WERI-Rb-1 (cell line): ENCODE measurements around the gene TIAL1.

ENCODE experiments used
- DNase-seq: peaks from one replicate; pipeline ENCODE4 v3.0.0-alpha.2; 2020
- H3K27ac ChIP-seq: fragments of 250-450 bp; sonication (Bioruptor Pico); 2 replicates; pipeline ENCODE4 v1.5.1; 2020; ENCODE audit warnings: mild to moderate bottlenecking, moderate library complexity
- H3K27me3 ChIP-seq: fragments of 250-450 bp; sonication (Bioruptor Pico); 2 replicates; pipeline ENCODE4 v1.5.1; 2021; ENCODE audit warnings: mild to moderate bottlenecking, low read depth, moderate library complexity; ENCODE audit not compliant: insufficient read depth, severe bottlenecking
- H3K36me3 ChIP-seq: fragments of 250-450 bp; sonication (Bioruptor Pico); 2 replicates; pipeline ENCODE4 v1.5.1; 2020; ENCODE audit warnings: mild to moderate bottlenecking, moderate library complexity
- H3K4me3 ChIP-seq: 2 replicates; pipeline ENCODE4 v1.5.1; 2011; ENCODE audit warnings: low read depth, mild to moderate bottlenecking, control low read depth, low read length
- H3K9me3 ChIP-seq: fragments of 250-450 bp; sonication (Bioruptor Pico); 2 replicates; pipeline ENCODE4 v1.5.1; 2021; ENCODE audit warnings: mild to moderate bottlenecking, moderate library complexity; ENCODE audit not compliant: severe bottlenecking
- TF ChIP-seq, protein P1 (sequence below): IDR thresholded peaks from 2 replicates; pipeline ENCODE4 v1.5.1; 2011; ENCODE audit warnings: low read depth, mild to moderate bottlenecking, control low read depth, inconsistent platforms, low read length

The TIAL1 gene

GRCh38 chr10:119640875-119641526, 44.2 kb upstream of the TIAL1 start:
- TF ChIP-seq, protein P1, sequence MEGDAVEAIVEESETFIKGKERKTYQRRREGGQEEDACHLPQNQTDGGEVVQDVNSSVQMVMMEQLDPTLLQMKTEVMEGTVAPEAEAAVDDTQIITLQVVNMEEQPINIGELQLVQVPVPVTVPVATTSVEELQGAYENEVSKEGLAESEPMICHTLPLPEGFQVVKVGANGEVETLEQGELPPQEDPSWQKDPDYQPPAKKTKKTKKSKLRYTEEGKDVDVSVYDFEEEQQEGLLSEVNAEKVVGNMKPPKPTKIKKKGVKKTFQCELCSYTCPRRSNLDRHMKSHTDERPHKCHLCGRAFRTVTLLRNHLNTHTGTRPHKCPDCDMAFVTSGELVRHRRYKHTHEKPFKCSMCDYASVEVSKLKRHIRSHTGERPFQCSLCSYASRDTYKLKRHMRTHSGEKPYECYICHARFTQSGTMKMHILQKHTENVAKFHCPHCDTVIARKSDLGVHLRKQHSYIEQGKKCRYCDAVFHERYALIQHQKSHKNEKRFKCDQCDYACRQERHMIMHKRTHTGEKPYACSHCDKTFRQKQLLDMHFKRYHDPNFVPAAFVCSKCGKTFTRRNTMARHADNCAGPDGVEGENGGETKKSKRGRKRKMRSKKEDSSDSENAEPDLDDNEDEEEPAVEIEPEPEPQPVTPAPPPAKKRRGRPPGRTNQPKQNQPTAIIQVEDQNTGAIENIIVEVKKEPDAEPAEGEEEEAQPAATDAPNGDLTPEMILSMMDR, result no peak

GRCh38 chr10:119640384-119640783, 43.6 kb upstream of the TIAL1 start:
- H3K9me3 ChIP-seq, result peaks cover 10% of the 10 kb centered on the region
- TF ChIP-seq, protein P1, result no peak
- H3K27ac ChIP-seq, result no peak overlapping the region

More at GRCh38 chr10:119640875-119641526, 44.2 kb upstream of the TIAL1 start:
- DNase-seq, result no peak
- H3K9me3 ChIP-seq, result peaks cover 10% of the 10 kb centered on the region
- no peaks in the 10 kb centered on the region for H3K36me3 ChIP-seq
- H3K27me3 ChIP-seq, result no peaks in the 10 kb centered on the region
- H3K4me3 ChIP-seq, result no peak overlapping the region
- no peak overlapping the region for H3K27ac ChIP-seq

DNA sequence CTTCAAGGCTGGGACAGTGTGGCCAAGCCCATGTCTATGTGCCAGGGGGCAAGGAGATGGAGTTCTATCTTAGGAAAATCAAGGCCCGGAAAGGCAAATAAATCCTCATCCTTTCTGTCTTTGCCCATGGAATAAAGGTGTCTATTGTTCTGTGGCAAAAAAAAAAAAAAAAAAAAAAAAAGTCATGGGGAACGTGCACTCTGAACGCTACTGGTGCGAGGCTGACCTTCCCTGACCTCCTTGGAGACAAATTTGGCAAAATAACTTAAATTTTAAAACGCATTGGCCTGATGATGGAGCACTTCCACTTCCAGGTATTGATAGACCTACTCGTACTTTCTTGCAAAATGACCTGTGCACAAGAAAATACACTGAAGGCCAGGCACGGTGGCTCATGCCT, 42.2 kb upstream of the TIAL1 start:
- Histone ChIP-seq H3K4me3 (no peak overlapping the region), H3K27me3 (no peaks in the 10 kb centered on the region), H3K27ac (no peak overlapping the region), H3K9me3 (no peaks in the 10 kb centered on the region), H3K36me3 (no peaks in the 10 kb centered on the region)
- DNase-seq, result no peak
- TF ChIP-seq, protein P1, result no peak

More at GRCh38 chr10:119640384-119640783, 43.6 kb upstream of the TIAL1 start:
- no peak for DNase-seq
- Histone ChIP-seq H3K4me3 (no peak overlapping the region), H3K27me3 (no peaks in the 10 kb centered on the region), H3K36me3 (no peaks in the 10 kb centered on the region)

DNA sequence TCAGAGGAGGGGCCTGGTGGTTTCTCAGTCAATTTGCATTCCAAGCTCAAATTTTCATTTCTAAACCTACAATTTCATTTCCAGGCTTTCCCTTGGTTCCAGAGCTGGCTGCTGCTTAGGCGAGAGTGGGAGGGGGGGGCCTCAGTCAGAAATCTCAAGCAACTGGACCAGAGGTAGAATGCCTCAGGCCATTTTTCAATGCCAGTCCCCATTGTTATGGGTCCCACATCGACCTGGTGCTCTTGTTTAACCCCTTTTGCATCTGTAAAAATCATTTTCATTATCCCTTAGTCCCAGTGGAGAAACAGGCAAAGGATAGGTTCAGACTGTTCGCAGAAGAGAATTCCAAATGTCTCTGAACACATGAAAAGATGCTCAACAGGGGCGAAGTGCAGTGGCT, 40.9 kb upstream of the TIAL1 start:
- DNase-seq, result no peak
- no peaks in the 10 kb centered on the region for H3K27me3 ChIP-seq
- TF ChIP-seq, protein P1, result no peak
- no peak overlapping the region for H3K27ac ChIP-seq
- H3K36me3 ChIP-seq, result no peaks in the 10 kb centered on the region
- H3K4me3 ChIP-seq, result no peak overlapping the region
- no peaks in the 10 kb centered on the region for H3K9me3 ChIP-seq

GRCh38 chr10:119634219-119634544, 37.4 kb upstream of the TIAL1 start:
- Histone ChIP-seq H3K4me3 (no peak overlapping the region), H3K9me3 (no peaks in the 10 kb centered on the region), H3K27ac (no peak overlapping the region), H3K27me3 (no peaks in the 10 kb centered on the region), H3K36me3 (no peaks in the 10 kb centered on the region)
- no peak for DNase-seq
- TF ChIP-seq, protein P1, result no peak

DNA sequence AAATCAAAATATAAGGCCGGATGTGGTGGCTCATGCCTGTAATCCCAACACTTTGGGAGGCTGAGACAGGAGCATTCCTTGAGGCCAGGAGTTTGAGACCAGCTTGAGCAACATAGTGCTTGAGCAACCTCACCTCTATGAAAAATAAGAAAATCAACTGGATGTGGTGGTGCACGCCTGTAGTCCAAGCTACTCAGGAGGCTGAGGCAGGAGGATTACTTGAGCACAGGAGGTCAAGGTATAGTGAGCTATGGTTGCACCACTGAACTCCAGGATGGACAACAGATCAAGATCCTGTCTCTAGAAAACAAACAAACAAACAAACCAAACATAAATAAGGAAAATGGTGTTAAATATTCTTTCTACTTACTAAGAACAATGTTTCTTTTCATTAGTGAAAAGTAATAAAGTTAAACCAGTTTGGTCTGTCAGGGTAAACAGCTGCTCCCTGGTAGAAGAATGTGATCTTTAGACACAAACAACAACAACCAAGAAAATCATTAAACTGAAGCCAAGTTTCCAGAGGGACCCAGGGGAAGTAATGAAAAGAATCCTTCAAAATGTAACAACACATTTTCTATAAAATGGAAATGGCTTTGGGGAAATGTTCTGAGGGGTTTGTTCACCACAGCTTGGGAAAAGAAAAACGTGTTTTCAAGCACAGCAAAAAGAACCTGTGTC, 36.9 kb upstream of the TIAL1 start:
- no peak overlapping the region for H3K27ac ChIP-seq
- H3K36me3 ChIP-seq, result no peaks in the 10 kb centered on the region
- no peaks in the 10 kb centered on the region for H3K9me3 ChIP-seq
- DNase-seq, result no peak
- H3K4me3 ChIP-seq, result no peak overlapping the region
- no peaks in the 10 kb centered on the region for H3K27me3 ChIP-seq
- TF ChIP-seq, protein P1, result no peak
